ENCODE data around the gene C2orf68. TPM values are rescaled to one million over a fixed set of nuclear protein-coding genes. Genes with fewer than 3 reads are reported as not detected.

C2orf68 gene
- total RNA-seq, 4 donors from 2014 or later, result 9.4 to 17.1 (median 14.7) TPM

DNA sequence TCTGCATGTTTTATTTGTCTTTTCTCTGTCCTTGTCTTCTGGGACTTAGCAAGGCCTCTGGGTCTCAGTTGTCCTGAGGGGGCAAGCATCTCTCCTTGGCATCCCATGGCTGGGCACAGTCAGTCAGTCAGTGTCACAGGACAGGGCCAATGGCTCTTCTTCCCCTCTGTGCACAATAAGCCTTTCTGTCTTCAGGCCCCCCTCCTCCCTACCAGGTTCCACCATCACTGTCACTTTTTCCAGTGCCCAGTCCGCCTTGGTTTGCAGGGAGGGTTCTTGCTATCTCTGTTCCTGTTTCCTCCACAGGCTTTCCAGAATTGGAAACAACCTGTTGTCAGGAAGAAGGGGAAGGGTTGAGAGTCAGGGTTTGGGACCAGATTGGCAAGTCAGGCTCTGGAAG is 29.4 kb downstream of the C2orf68 start:
- 50 to 60% methylated on average over 1 of the region's 1 CpG for WGBS, 2 donors
- peaks cover 40 to 82% (median 62%) of the 10 kb centered on the region in 3 donors for H3K4me1 ChIP-seq
- TF ChIP-seq, protein P1, sequence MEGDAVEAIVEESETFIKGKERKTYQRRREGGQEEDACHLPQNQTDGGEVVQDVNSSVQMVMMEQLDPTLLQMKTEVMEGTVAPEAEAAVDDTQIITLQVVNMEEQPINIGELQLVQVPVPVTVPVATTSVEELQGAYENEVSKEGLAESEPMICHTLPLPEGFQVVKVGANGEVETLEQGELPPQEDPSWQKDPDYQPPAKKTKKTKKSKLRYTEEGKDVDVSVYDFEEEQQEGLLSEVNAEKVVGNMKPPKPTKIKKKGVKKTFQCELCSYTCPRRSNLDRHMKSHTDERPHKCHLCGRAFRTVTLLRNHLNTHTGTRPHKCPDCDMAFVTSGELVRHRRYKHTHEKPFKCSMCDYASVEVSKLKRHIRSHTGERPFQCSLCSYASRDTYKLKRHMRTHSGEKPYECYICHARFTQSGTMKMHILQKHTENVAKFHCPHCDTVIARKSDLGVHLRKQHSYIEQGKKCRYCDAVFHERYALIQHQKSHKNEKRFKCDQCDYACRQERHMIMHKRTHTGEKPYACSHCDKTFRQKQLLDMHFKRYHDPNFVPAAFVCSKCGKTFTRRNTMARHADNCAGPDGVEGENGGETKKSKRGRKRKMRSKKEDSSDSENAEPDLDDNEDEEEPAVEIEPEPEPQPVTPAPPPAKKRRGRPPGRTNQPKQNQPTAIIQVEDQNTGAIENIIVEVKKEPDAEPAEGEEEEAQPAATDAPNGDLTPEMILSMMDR (IDR thresholded peaks at IDR 0.05), result no peak
- no peak for TF ChIP-seq POLR2A (IDR thresholded peaks at IDR 0.05)

DNA sequence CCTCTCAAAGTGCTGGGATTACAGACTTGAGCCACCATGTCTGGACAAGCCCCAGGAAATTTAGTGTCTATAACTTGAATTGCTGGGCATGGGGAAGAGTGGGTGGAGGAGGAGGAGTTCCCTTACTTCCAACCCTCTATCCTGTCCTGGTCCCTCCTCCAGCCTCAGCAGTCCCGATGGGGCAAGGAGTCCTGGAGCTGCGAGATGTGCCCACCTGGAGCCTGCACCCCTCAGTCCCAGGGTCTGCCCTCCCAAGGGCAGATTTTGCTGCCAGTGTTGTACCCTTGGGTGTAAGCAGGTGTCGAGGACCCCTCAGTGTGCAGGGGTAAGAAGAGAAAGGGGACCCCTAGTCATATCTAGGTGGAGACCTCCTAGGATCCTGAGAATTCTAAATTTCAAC is 31.7 kb downstream of the C2orf68 start:
- Histone ChIP-seq H3K27me3 (no peaks in the 10 kb centered on the region), H3K4me3 (no peak overlapping the region), H3K36me3 (peaks cover 0 to 33% (median 0%) of the 10 kb centered on the region in 3 donors), H3K4me1 (peaks cover 36 to 76% (median 41%) of the 10 kb centered on the region in 3 donors), H3K9me3 (no peaks in the 10 kb centered on the region), H3K27ac (peak overlapping the region in 3 of 4 donors; percentile 93 to 95 (median 94))
- 76 to 85% methylated on average over 3 of the region's 3 CpGs for WGBS, 2 donors
- intact Hi-C loops (cut with DNase I), result no loop called here
- no peak for DNase-seq
- TF ChIP-seq, protein P1 (IDR thresholded peaks at IDR 0.05), result no peak
- no peak for TF ChIP-seq POLR2A (IDR thresholded peaks at IDR 0.05)

More for the DNA sequence above, 29.4 kb downstream of the C2orf68 start:
- Histone ChIP-seq H3K27me3 (no peaks in the 10 kb centered on the region), H3K36me3 (peaks cover 0 to 33% (median 0%) of the 10 kb centered on the region in 3 donors), H3K4me3 (no peak overlapping the region), H3K9me3 (no peaks in the 10 kb centered on the region), H3K27ac (peak overlapping the region in 2 of 4 donors; percentile 0 to 96)
- no peak for DNase-seq
- intact Hi-C loops (cut with DNase I), result no loop called here

DNA sequence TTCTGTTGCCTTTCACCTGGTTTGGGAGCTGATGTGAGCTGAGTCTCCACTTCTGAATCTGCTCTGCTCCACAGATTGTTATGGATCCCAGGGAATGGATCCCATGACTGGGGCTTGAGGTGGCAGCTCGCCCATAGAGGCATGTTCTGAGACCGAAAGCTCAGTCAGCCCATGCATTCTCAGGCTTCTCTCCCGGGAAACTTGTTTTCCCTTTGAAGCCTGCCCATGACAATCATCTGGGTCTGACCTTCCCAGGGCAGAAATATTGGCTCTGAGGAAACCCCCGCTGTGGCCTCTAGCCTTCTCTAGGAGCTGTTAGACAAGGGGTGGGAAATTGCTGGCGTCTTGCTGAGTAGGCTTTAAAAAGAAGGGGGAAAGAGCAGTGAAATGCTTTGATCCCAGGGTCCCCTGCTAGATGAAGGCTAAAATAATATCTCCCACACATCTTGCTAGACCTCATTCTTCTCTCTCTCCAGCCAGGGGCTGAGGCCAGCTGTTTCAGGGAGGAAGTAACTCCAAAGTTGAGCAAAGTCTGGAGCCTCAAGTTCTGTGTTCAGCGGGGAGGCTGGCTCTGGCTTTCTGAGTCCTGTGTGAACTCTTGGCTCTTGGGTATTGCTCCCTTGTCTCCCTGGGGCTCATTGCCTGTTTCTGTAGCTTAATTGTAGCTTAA is 32.5 kb downstream of the C2orf68 start:
- no peak for DNase-seq
- Histone ChIP-seq H3K36me3 (peaks cover 0 to 33% (median 0%) of the 10 kb centered on the region in 3 donors), H3K27ac (peak overlapping the region; percentile 93 to 95 (median 94)), H3K27me3 (no peaks in the 10 kb centered on the region), H3K4me3 (peak overlapping the region; percentile 51 to 70 (median 60)), H3K9me3 (no peaks in the 10 kb centered on the region), H3K4me1 (peaks cover 29 to 68% (median 34%) of the 10 kb centered on the region in 3 donors)
- 37 to 40% methylated on average over 4 to 5 of the region's 6 CpGs for WGBS, 2 donors
- intact Hi-C loops (cut with DNase I), result no loop called here
- TF ChIP-seq POLR2A (IDR thresholded peaks at IDR 0.05), result no peak
- TF ChIP-seq, protein P1 (IDR thresholded peaks at IDR 0.05), result no peak

DNA sequence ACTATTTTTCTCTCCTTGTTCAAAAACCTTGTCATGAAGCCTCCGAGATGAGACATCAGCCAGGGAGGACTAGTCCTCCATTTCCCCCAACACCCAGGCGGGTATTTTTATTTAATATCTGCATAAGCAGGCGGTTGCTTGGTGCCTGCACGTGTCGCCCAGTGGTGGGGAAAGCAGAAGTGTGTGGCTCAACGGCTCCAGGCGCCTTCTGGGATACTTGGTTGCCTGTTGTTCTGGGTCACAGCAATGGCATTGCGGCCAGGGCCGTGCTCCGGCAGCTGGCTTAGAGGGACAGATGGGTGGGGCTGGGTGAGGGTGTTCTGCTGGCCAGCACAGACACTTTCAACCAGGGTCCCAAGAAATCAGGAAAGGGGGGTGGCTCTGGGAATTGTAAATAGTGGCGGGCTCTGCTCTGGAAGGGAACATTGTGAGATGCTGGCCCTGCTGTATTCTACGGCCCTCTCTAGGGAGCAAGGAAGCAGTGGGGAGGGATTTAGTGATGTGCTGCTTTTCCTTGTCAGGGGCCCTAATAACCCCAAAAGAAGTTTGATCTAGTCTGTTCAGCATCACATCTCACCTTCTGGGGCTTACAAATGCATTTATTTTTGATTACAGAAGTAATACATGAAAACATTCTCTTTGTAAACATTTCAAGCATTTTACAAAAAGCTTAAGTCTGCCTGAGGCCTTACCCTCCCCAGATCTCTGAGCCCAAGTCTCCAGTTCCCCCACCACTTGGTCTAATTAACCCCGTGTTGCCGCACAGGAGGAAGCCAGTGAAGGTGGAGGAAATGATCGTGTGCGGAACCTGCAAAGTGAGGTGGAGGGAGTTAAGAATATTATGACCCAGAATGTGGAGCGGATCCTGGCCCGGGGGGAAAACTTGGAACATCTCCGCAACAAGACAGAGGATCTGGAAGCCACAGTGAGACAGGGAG is 33.4 kb downstream of the C2orf68 start:
- Histone ChIP-seq H3K4me1 (peaks cover 24 to 59% (median 29%) of the 10 kb centered on the region in 3 donors), H3K36me3 (peaks cover 0 to 33% (median 0%) of the 10 kb centered on the region in 3 donors), H3K9me3 (no peaks in the 10 kb centered on the region), H3K27ac (peak overlapping the region; percentile 93 to 95 (median 94)), H3K27me3 (no peaks in the 10 kb centered on the region), H3K4me3 (peak overlapping the region; percentile 51 to 70 (median 60))
- TF ChIP-seq, protein P1 (IDR thresholded peaks at IDR 0.05), result no peak
- peak in 1 of 4 donors; percentile 25 for TF ChIP-seq POLR2A (IDR thresholded peaks at IDR 0.05)
- 16 to 17% methylated on average over 9 to 19 of the region's 19 CpGs for WGBS, 2 donors
- intact Hi-C loops (cut with DNase I), result no loop called here
- DNase-seq, result no peak
